KMS-11 (cell line): ENCODE data around the gene SRPRB.

Source experiments
- H2AFZ ChIP-seq: fragments of 200-600 bp; sonication (generic); 2 replicates; pipeline ENCODE4 v1.6.1; 2016; ENCODE audit warnings: antibody characterized with exemption, mixed run types, low read depth
- H3K27ac ChIP-seq: fragments of 200-600 bp; sonication (generic); 2 replicates; pipeline ENCODE4 v1.6.1; 2016; ENCODE audit warnings: mild to moderate bottlenecking, mixed run types
- H3K27me3 ChIP-seq: fragments of 200-600 bp; sonication (generic); 2 replicates; pipeline ENCODE4 v1.6.1; 2017; ENCODE audit warnings: mild to moderate bottlenecking, low read depth, mixed run types, moderate library complexity; ENCODE audit not compliant: insufficient read depth
- H3K36me3 ChIP-seq: fragments of 200-600 bp; sonication (generic); 2 replicates; pipeline ENCODE4 v1.6.1; 2017; ENCODE audit warnings: mild to moderate bottlenecking, mixed run types; ENCODE audit not compliant: insufficient read depth
- H3K4me1 ChIP-seq: fragments of 200-600 bp; sonication (generic); 2 replicates; pipeline ENCODE4 v1.6.1; 2016; ENCODE audit warnings: mild to moderate bottlenecking, low read depth, mixed run types; ENCODE audit not compliant: poor library complexity, severe bottlenecking
- H3K4me2 ChIP-seq: fragments of 200-600 bp; sonication (generic); 2 replicates; pipeline ENCODE4 v1.7.0; 2016; ENCODE audit warnings: mild to moderate bottlenecking, mixed run types
- H3K4me3 ChIP-seq: fragments of 200-600 bp; sonication (generic); IDR thresholded peaks from 2 replicates; pipeline ENCODE4 v1.6.1; 2017; ENCODE audit warnings: low read depth, low read length, mixed read lengths; ENCODE audit not compliant: insufficient read depth
- H3K79me2 ChIP-seq: fragments of 200-600 bp; sonication (generic); 2 replicates; pipeline ENCODE4 v1.6.1; 2016; ENCODE audit warnings: low read depth, mixed run types; ENCODE audit not compliant: insufficient read depth
- H3K9ac ChIP-seq: fragments of 200-600 bp; sonication (generic); 2 replicates; pipeline ENCODE4 v1.6.1; 2016; ENCODE audit warnings: mild to moderate bottlenecking, mixed run types
- H4K20me1 ChIP-seq: fragments of 200-600 bp; sonication (generic); 2 replicates; pipeline ENCODE4 v1.6.1; 2016; ENCODE audit warnings: mild to moderate bottlenecking, mixed run types; ENCODE audit not compliant: insufficient read depth
- CTCF ChIP-seq: fragments of 200-600 bp; sonication (generic); conservative IDR thresholded peaks from 2 replicates; pipeline ENCODE4 v1.6.1; 2017; ENCODE audit warnings: low read depth, mild to moderate bottlenecking, antibody characterized with exemption, low read length, moderate library complexity, mixed read lengths

Gene SRPRB

GRCh38 chr3:133758568-133758928 is 47.1 kb upstream of the SRPRB start:
- Histone ChIP-seq H3K36me3 (no peaks in the 10 kb centered on the region), H3K9ac (no peak overlapping the region), H4K20me1 (no peaks in the 10 kb centered on the region), H3K4me1 (no peaks in the 10 kb centered on the region), H2AFZ (no peak overlapping the region), H3K4me2 (no peak overlapping the region), H3K4me3 (no peak overlapping the region), H3K27me3 (no peaks in the 10 kb centered on the region), H3K27ac (no peak overlapping the region), H3K79me2 (no peaks in the 10 kb centered on the region)
- no peak for TF ChIP-seq CTCF

DNA sequence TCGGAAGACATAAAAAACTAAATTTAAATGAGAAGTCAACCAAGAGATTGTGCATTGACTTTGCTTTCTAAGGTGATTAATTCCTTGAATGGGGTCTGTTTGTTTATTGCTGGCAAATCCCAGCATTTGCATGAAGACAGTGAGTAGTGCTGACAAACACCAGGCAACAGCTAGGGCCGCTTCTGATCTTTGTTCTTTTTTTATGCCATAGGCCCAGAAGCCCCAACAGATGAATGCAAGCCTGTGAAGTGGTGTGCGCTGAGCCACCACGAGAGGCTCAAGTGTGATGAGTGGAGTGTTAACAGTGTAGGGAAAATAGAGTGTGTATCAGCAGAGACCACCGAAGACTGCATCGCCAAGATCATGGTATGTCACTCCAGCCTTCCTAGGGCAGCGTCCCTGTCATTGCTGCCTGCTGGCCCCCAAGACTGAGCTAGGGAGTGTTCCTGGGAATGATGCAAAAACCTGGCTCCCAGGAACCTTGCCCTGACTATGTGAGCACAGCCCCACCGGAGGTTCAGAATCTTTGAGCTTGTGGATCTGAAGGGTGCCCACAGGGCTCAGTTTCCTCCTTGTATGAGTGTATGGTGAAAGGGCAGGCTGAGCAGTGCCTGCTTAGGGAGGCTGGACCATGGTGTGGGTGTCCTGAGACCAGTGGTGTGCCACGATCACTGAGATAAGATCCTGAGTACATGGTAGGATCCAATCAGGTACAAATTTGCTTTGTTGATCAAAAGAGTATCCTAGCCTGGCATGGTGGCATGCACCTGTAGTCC is 46.5 kb upstream of the SRPRB start:
- Histone ChIP-seq H3K79me2 (no peaks in the 10 kb centered on the region), H3K4me3 (no peak overlapping the region), H3K4me1 (no peaks in the 10 kb centered on the region), H3K4me2 (no peak overlapping the region), H4K20me1 (no peaks in the 10 kb centered on the region), H3K9ac (no peak overlapping the region), H3K27me3 (no peaks in the 10 kb centered on the region), H3K36me3 (no peaks in the 10 kb centered on the region), H2AFZ (no peak overlapping the region), H3K27ac (no peak overlapping the region)
- no peak for TF ChIP-seq CTCF

- H3K9ac ChIP-seq = no peak overlapping the region
- H3K36me3 ChIP-seq = no peaks in the 10 kb centered on the region
- no peaks in the 10 kb centered on the region for H3K4me1 ChIP-seq
- no peak overlapping the region for H3K4me2 ChIP-seq
- no peak overlapping the region for H3K27ac ChIP-seq
- no peaks in the 10 kb centered on the region for H3K27me3 ChIP-seq
- H2AFZ ChIP-seq = no peak overlapping the region
- no peaks in the 10 kb centered on the region for H4K20me1 ChIP-seq
- no peaks in the 10 kb centered on the region for H3K79me2 ChIP-seq
- TF ChIP-seq CTCF = no peak
- no peak overlapping the region for H3K4me3 ChIP-seq
Observed at GRCh38 chr3:133759740-133760305, 45.8 kb upstream of the SRPRB start.

GRCh38 chr3:133760916-133761315 is 44.7 kb upstream of the SRPRB start:
- no peaks in the 10 kb centered on the region for H4K20me1 ChIP-seq
- no peak overlapping the region for H2AFZ ChIP-seq
- no peaks in the 10 kb centered on the region for H3K4me1 ChIP-seq
- H3K9ac ChIP-seq = no peak overlapping the region
- H3K4me3 ChIP-seq = no peak overlapping the region
- no peak overlapping the region for H3K4me2 ChIP-seq
- H3K36me3 ChIP-seq = no peaks in the 10 kb centered on the region
- no peak overlapping the region for H3K27ac ChIP-seq
- no peak for TF ChIP-seq CTCF
- H3K27me3 ChIP-seq = no peaks in the 10 kb centered on the region
- H3K79me2 ChIP-seq = no peaks in the 10 kb centered on the region
